Neural cell (in vitro differentiated cells): ENCODE results near the gene ADRA1B. TPM values are rescaled to one million over a fixed set of nuclear protein-coding genes. Genes with fewer than 3 reads are reported as not detected.

Experiments
- H2AFZ ChIP-seq: fragments of 200-600, 300-800 bp; sonication (generic), shearing (Covaris generic); 2 replicates; pipeline ENCODE4 v1.6.0; 2014; ENCODE audit warnings: low read depth, mild to moderate bottlenecking, antibody characterized with exemption, low read length, moderate library complexity
- H3F3A ChIP-seq: fragments of 200-600 bp; shearing (Covaris generic); 2 replicates; pipeline ENCODE4 v1.6.1; 2016; ENCODE audit warnings: mild to moderate bottlenecking, moderate library complexity, mixed read lengths, antibody characterized with exemption, low read length; ENCODE audit not compliant: insufficient read depth, poor library complexity, severe bottlenecking
- H3K27ac ChIP-seq: fragments of 200-600, 300-800 bp; sonication (generic), shearing (Covaris generic); 2 replicates; pipeline ENCODE4 v1.5.1; 2014; ENCODE audit warnings: mild to moderate bottlenecking, low read length, moderate library complexity
- H3K27me3 ChIP-seq: fragments of 300-800, 200-600 bp; sonication (generic), shearing (Covaris generic); 2 replicates; pipeline ENCODE4 v1.6.0; 2014; ENCODE audit warnings: mild to moderate bottlenecking, low read depth, low read length, moderate library complexity; ENCODE audit not compliant: insufficient read depth
- H3K36me3 ChIP-seq: fragments of 300-800, 200-600 bp; sonication (generic), shearing (Covaris generic); 2 replicates; pipeline ENCODE4 v1.5.1; 2014; ENCODE audit warnings: mild to moderate bottlenecking, antibody characterized with exemption, low read length, moderate library complexity; ENCODE audit not compliant: insufficient read depth
- H3K4me2 ChIP-seq: fragments of 300-800, 200-600 bp; sonication (generic), shearing (Covaris generic); 2 replicates; pipeline ENCODE4 v1.6.0; 2014; ENCODE audit warnings: mild to moderate bottlenecking, low read length
- H3K4me3 ChIP-seq: fragments of 300-800, 200-600 bp; sonication (generic), shearing (Covaris generic); 2 replicates; pipeline ENCODE4 v1.5.1; 2014; ENCODE audit warnings: mild to moderate bottlenecking, low read length, moderate library complexity
- H3K79me2 ChIP-seq: fragments of 200-600 bp; shearing (Covaris generic); replicated peaks from 2 replicates; pipeline ENCODE4 v1.6.0; 2014; ENCODE audit warnings: mild to moderate bottlenecking, low read length, moderate library complexity; ENCODE audit not compliant: insufficient read depth
- H3K9ac ChIP-seq: fragments of 300-800, 200-600 bp; sonication (generic), shearing (Covaris generic); 2 replicates; pipeline ENCODE4 v1.6.1; 2016; ENCODE audit warnings: mild to moderate bottlenecking, low read length, mixed read lengths
- H3K9me2 ChIP-seq: fragments of 200-600 bp; shearing (Covaris generic); 2 replicates; pipeline ENCODE4 v1.6.1; 2016; ENCODE audit warnings: mild to moderate bottlenecking, low read length, mixed read lengths; ENCODE audit not compliant: insufficient read depth
- H3K9me3 ChIP-seq: fragments of 200-600, 300-800 bp; sonication (generic), shearing (Covaris generic); 2 replicates; pipeline ENCODE4 v1.6.1; 2016; ENCODE audit warnings: mild to moderate bottlenecking, mixed run types, low read length, moderate library complexity, mixed read lengths
- H4K20me1 ChIP-seq: fragments of 200-600 bp; shearing (Covaris generic); 2 replicates; pipeline ENCODE4 v1.6.1; 2016; ENCODE audit warnings: mild to moderate bottlenecking, mixed run types; ENCODE audit not compliant: insufficient read depth
- CTCF ChIP-seq: fragments of 450-650 bp; IDR thresholded peaks from 2 replicates; pipeline ENCODE4 v1.5.1; 2014; ENCODE audit warnings: antibody characterized with exemption, mild to moderate bottlenecking, moderate library complexity; ENCODE audit not compliant: poor library complexity, severe bottlenecking
- EP300 ChIP-seq: fragments of 450-650 bp; conservative IDR thresholded peaks from 2 replicates; pipeline ENCODE4 v1.6.1; 2014; ENCODE audit warnings: antibody characterized with exemption, mild to moderate bottlenecking, moderate library complexity; ENCODE audit not compliant: poor library complexity, severe bottlenecking
- EZH2 ChIP-seq: fragments of 200-600, 300-800 bp; shearing (Covaris generic), sonication (generic); IDR thresholded peaks from 2 replicates; pipeline ENCODE4 v1.6.1; 2014; ENCODE audit warnings: antibody characterized with exemption, low read length, borderline replicate concordance, mild to moderate bottlenecking; ENCODE audit not compliant: insufficient read depth, poor library complexity, severe bottlenecking
- MXI1 ChIP-seq: fragments of 450-650 bp; conservative IDR thresholded peaks from 2 replicates; pipeline ENCODE4 v1.6.1; 2014; ENCODE audit warnings: antibody characterized with exemption, mild to moderate bottlenecking; ENCODE audit not compliant: poor library complexity, severe bottlenecking
- POLR2AphosphoS5 ChIP-seq: IDR thresholded peaks from 2 replicates; pipeline ENCODE4 v1.6.1; 2012
- RAD21 ChIP-seq: fragments of 450-650 bp; conservative IDR thresholded peaks from 2 replicates; pipeline ENCODE4 v1.6.1; 2014; ENCODE audit warnings: antibody characterized with exemption, mild to moderate bottlenecking, moderate library complexity
- REST ChIP-seq: IDR thresholded peaks from 2 replicates; pipeline ENCODE4 v1.6.1; 2012; ENCODE audit warnings: borderline replicate concordance
- SMC3 ChIP-seq: fragments of 450-650 bp; conservative IDR thresholded peaks from 2 replicates; pipeline ENCODE4 v1.6.1; 2014; ENCODE audit warnings: antibody characterized with exemption, mild to moderate bottlenecking, moderate library complexity; ENCODE audit not compliant: poor library complexity
- TAF1 ChIP-seq: IDR thresholded peaks from 2 replicates; pipeline ENCODE4 v1.6.1; 2012; ENCODE audit warnings: low read depth
- polyA plus RNA-seq: library from polyadenylated mRNA; depleted of rRNA; stranded (reverse); fragments of >200 nt; gene quantifications from 2 replicates; pipeline ENCODE4 v1.2.3, GENCODE V29; 2014

The ADRA1B gene
- polyA plus RNA-seq, 1 donor from 2014 or later, result 1.1 TPM

- Histone ChIP-seq H4K20me1 (no peaks in the 10 kb centered on the region), H3K9me2 (no peaks in the 10 kb centered on the region), H2AFZ (no peak overlapping the region), H3K27ac (no peak overlapping the region), H3K9me3 (no peaks in the 10 kb centered on the region), H3F3A (no peaks in the 10 kb centered on the region), H3K36me3 (no peaks in the 10 kb centered on the region), H3K4me3 (no peak overlapping the region), H3K27me3 (no peaks in the 10 kb centered on the region), H3K9ac (no peak overlapping the region), H3K79me2 (no peaks in the 10 kb centered on the region), H3K4me2 (no peak overlapping the region)
- no peak for TF ChIP-seq TAF1
- TF ChIP-seq CTCF, result no peak
- no peak for TF ChIP-seq SMC3
- TF ChIP-seq POLR2AphosphoS5, result no peak
- TF ChIP-seq MXI1, result no peak
- TF ChIP-seq EZH2, result no peak
- TF ChIP-seq EP300, result no peak
- TF ChIP-seq RAD21, result no peak
- no peak for TF ChIP-seq REST
These were observed 18.4 kb upstream of the ADRA1B start for GRCh38 chr5:159897786-159898393.

- Histone ChIP-seq H3K9ac (no peak overlapping the region), H2AFZ (no peak overlapping the region), H3K4me3 (no peak overlapping the region), H3K79me2 (no peaks in the 10 kb centered on the region), H4K20me1 (no peaks in the 10 kb centered on the region), H3K36me3 (no peaks in the 10 kb centered on the region), H3K9me2 (no peaks in the 10 kb centered on the region), H3K27ac (no peak overlapping the region), H3F3A (no peaks in the 10 kb centered on the region), H3K4me2 (no peak overlapping the region), H3K9me3 (no peaks in the 10 kb centered on the region), H3K27me3 (no peaks in the 10 kb centered on the region)
- TF ChIP-seq EP300 (peak; percentile 26), TAF1 (no peak)
These were observed 16.9 kb upstream of the ADRA1B start for GRCh38 chr5:159899067-159900049.
